Progenitor cell of endocrine pancreas (in vitro differentiated cells): ENCODE data around the gene MPHOSPH9. TPM values are rescaled to one million over a fixed set of nuclear protein-coding genes. Genes with fewer than 3 reads are reported as not detected.

Experiments used
- DNase-seq: peaks from one replicate; pipeline ENCODE4 v3.0.0; 2021; ENCODE audit warnings: low spot score; ENCODE audit not compliant: unreplicated experiment
- H3K27ac Mint-ChIP-seq: 2 replicates; pipeline ENCODE4 v1.8.0; 2021; ENCODE audit warnings: mild to moderate bottlenecking, moderate library complexity, mixed read lengths
- H3K27me3 Mint-ChIP-seq: 2 replicates; pipeline ENCODE4 v1.8.0; 2021; ENCODE audit warnings: mixed read lengths
- H3K36me3 Mint-ChIP-seq: 2 replicates; pipeline ENCODE4 v1.8.0; 2022; ENCODE audit warnings: mixed read lengths; ENCODE audit not compliant: insufficient read depth
- H3K4me1 Mint-ChIP-seq: 2 replicates; pipeline ENCODE4 v1.8.0; 2021; ENCODE audit warnings: low read depth, mixed read lengths
- H3K4me3 Mint-ChIP-seq: 2 replicates; pipeline ENCODE4 v1.8.0; 2021; ENCODE audit warnings: low read depth, mild to moderate bottlenecking, moderate library complexity, mixed read lengths
- H3K9me3 Mint-ChIP-seq: 2 replicates; pipeline ENCODE4 v1.8.0; 2021; ENCODE audit warnings: low read depth, mixed read lengths
- CTCF ChIP-seq: fragments of 200-600 bp; sonication (generic); IDR thresholded peaks from one replicate; pipeline ENCODE4 v1.5.0; 2021; ENCODE audit warnings: antibody characterized with exemption, mild to moderate bottlenecking; ENCODE audit not compliant: unreplicated experiment
- total RNA-seq: library from RNA; stranded (reverse); gene quantifications from 2 replicates; pipeline ENCODE4 v1.2.1, GENCODE V29; 2021

Gene MPHOSPH9
- total RNA-seq, 1 donor from 2014 or later = 39.3 TPM

- Mint-ChIP-seq H3K4me3 (peak overlapping the region; percentile 77), H3K36me3 (no peaks in the 10 kb centered on the region), H3K27ac (peak overlapping the region; percentile 33), H3K9me3 (no peaks in the 10 kb centered on the region), H3K4me1 (peaks cover 8% of the 10 kb centered on the region), H3K27me3 (peaks cover 57% of the 10 kb centered on the region)
- no peak for TF ChIP-seq CTCF
- DNase-seq = no peak
Measured at GRCh38 chr12:123149501-123150274, 83.3 kb downstream of the MPHOSPH9 start.

- DNase-seq = no peak
- Mint-ChIP-seq H3K4me3 (peak overlapping the region; percentile 77), H3K27ac (no peak overlapping the region), H3K36me3 (no peaks in the 10 kb centered on the region), H3K9me3 (no peaks in the 10 kb centered on the region), H3K27me3 (peaks cover 59% of the 10 kb centered on the region), H3K4me1 (peaks cover 8% of the 10 kb centered on the region)
- TF ChIP-seq CTCF = no peak
Measured at GRCh38 chr12:123149088-123149487, 83.9 kb downstream of the MPHOSPH9 start.

- no peak overlapping the region for H3K27ac Mint-ChIP-seq
- H3K27me3 Mint-ChIP-seq = peaks cover 62% of the 10 kb centered on the region
- no peaks in the 10 kb centered on the region for H3K36me3 Mint-ChIP-seq
- peaks cover 8% of the 10 kb centered on the region for H3K4me1 Mint-ChIP-seq
- no peaks in the 10 kb centered on the region for H3K9me3 Mint-ChIP-seq
- no peak for TF ChIP-seq CTCF
- H3K4me3 Mint-ChIP-seq = peak overlapping the region; percentile 36
- no peak for DNase-seq
Measured at GRCh38 chr12:123148655-123149054, 84.3 kb downstream of the MPHOSPH9 start.

- Mint-ChIP-seq H3K4me3 (peak overlapping the region; percentile 36), H3K9me3 (no peaks in the 10 kb centered on the region), H3K27me3 (peaks cover 62% of the 10 kb centered on the region), H3K4me1 (peaks cover 8% of the 10 kb centered on the region), H3K27ac (no peak overlapping the region), H3K36me3 (no peaks in the 10 kb centered on the region)
- DNase-seq = no peak
- no peak for TF ChIP-seq CTCF
Measured at GRCh38 chr12:123148223-123148622, 84.7 kb downstream of the MPHOSPH9 start.

- no peaks in the 10 kb centered on the region for H3K9me3 Mint-ChIP-seq
- H3K4me1 Mint-ChIP-seq = peaks cover 11% of the 10 kb centered on the region
- no peak for DNase-seq
- H3K27me3 Mint-ChIP-seq = peaks cover 48% of the 10 kb centered on the region
- no peak overlapping the region for H3K27ac Mint-ChIP-seq
- H3K36me3 Mint-ChIP-seq = no peaks in the 10 kb centered on the region
- no peak for TF ChIP-seq CTCF
- no peak overlapping the region for H3K4me3 Mint-ChIP-seq
Measured at GRCh38 chr12:123145211-123145610, 87.7 kb downstream of the MPHOSPH9 start.
